ENCODE results near the gene ROPN1L.

DNA sequence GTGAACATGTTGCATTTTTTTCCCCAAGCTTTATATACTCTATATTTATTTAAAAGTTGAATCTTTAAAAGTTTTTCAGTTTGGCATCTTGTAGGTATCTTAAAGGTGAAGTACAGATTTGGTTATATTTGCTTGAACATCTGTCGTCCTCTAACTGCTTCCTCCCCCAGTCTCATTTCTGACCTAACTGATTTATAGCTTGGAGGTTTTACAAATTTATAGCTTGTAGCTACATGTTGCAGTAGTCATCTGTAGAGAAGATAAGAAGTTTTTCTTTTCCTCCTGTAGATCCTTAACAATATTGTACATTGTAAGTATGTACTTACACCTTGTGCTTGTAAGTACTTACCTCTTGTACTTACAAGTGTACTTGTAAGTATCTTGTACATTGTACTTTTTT, 31.0 kb upstream of the ROPN1L start:
- TF ChIP-seq MAZ (IDR thresholded peaks at IDR 0.05; ENCODE audit: borderline replicate concordance, low read depth, low read length) (no peak), CHD1 (IDR thresholded peaks at IDR 0.05; ENCODE audit: low read depth, low read length) (no peak), MXI1 (IDR thresholded peaks at IDR 0.05; ENCODE audit: borderline replicate concordance, low read depth, low read length) (no peak), FOS (IDR thresholded peaks at IDR 0.05; ENCODE audit: low read depth, low read length) (no peak), POLR2A (IDR thresholded peaks at IDR 0.05; ENCODE audit: low read depth, low read length) (no peak), RAD21 (IDR thresholded peaks at IDR 0.05; ENCODE audit: low read length) (no peak), CEBPB (IDR thresholded peaks at IDR 0.05; ENCODE audit: low read depth, low read length) (no peak), RCOR1 (IDR thresholded peaks at IDR 0.05; ENCODE audit: insufficient replicate concordance, low read length) (no peak), MAFK (IDR thresholded peaks at IDR 0.05; ENCODE audit: low read depth, low read length) (no peak), SMC3 (IDR thresholded peaks at IDR 0.05; ENCODE audit: low read depth, low read length) (no peak)
- TF ChIP-seq, protein P1, sequence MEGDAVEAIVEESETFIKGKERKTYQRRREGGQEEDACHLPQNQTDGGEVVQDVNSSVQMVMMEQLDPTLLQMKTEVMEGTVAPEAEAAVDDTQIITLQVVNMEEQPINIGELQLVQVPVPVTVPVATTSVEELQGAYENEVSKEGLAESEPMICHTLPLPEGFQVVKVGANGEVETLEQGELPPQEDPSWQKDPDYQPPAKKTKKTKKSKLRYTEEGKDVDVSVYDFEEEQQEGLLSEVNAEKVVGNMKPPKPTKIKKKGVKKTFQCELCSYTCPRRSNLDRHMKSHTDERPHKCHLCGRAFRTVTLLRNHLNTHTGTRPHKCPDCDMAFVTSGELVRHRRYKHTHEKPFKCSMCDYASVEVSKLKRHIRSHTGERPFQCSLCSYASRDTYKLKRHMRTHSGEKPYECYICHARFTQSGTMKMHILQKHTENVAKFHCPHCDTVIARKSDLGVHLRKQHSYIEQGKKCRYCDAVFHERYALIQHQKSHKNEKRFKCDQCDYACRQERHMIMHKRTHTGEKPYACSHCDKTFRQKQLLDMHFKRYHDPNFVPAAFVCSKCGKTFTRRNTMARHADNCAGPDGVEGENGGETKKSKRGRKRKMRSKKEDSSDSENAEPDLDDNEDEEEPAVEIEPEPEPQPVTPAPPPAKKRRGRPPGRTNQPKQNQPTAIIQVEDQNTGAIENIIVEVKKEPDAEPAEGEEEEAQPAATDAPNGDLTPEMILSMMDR (conservative IDR thresholded peaks at IDR 0.05; ENCODE audit: low read depth, low read length): no peak
